Endometrial microvascular endothelial cells (primary cell): ENCODE results near the gene ADIPOQ. TPM values are rescaled to one million over a fixed set of nuclear protein-coding genes. Genes with fewer than 3 reads are reported as not detected.
"Not testable (repeated sequence)": the region's sequence is repeated elsewhere in the genome, so short reads cannot be mapped to it uniquely, and the experiment has no call there.

Experiments used
- in situ Hi-C: cut with HindIII; loops from 2 replicates; pipeline ENCODE4 v1.10.0; 2017; ENCODE audit warnings: low sequenced_read_pairs, low pct_unique_long_range_greater_than_20kb; ENCODE audit errors: inconsistent ontology term
- total RNA-seq: library from RNA; depleted of rRNA; stranded (reverse); fragments of >200 nt; gene quantifications from one replicate; pipeline ENCODE4 v1.2.3, GENCODE V29; 2015; ENCODE audit errors: inconsistent ontology term

ADIPOQ gene
- total RNA-seq, 1 donor from 2014 or later = not detected

DNA sequence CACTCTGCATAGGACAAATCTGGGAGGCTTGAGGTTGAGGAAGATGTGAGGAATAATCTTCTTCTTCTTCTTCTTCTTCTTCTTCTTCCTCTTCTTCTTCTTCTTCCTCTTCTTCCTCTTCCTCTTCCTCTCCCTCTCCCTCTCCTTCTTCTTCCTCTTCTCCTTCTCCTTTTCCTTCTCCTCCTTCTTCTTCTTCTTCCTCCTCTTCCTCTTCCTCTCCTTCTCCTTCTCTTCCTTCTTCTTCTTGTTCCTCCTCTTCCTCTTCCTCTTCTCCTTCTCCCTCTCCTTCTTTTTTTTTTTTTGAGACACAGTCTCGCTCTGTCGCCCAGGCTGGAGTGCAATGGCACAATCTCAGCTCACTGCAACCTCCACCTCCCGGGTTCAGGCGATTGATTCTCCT lies 47.2 kb downstream of the ADIPOQ start:
- in situ Hi-C loops = not testable (repeated sequence)

DNA sequence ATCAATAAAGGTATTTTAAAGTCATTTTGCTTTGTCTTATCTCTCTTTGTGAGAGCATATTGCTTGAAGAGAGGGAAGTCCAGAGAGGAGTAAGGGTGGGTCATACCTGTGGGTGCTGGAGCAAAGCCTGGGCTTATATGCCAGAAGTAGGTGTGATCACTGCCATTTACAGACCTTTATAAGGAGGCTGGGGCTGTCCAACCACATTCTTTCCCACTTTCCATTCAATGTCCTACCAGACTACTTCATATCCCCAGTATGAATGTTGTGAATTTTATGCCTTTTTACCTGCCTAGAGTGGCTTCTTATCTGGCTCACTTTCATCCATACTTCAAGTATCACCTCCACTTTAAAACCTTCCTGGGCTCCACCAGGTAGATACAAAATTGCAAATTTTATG lies 48.4 kb downstream of the ADIPOQ start:
- in situ Hi-C loops = no loop called here

DNA sequence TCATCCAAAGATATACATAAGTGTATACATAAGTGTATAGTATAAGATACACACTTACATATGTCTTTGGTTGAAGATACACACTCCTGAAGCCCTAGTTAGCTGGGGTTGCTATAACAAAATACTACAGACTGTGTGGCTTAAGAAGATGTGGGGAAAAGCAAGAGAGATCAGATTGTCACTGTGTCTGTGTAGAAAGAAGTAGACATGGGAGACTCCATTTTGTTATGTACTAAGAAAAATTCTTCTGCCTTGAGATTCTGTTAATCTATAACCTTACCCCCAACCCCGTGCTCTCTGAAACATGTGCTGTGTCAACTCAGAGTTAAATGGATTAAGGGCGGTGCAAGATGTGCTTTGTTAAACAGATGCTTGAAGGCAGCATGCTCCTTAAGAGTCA lies 50.6 kb downstream of the ADIPOQ start:
- in situ Hi-C loops = not testable (repeated sequence)

DNA sequence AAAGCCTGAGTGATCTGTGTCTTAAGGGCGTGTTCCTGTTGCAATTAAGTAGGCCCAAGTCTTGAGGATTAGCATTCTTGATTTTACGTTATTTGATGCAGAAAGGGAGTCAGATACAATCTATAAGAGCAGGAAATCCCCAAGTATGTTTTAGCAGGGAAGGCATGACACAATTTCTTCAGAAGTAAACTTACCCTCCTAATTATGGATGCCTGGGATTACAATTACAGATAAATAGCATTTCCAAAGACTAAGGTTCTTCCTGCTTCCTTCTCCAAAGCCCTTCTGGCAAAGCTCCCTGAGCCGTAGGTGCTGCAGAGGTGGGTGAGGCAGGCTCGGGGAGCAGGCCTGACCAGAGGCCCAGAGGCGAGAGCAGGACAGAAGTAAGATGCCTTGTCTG lies 52.9 kb downstream of the ADIPOQ start:
- in situ Hi-C loops = no loop called here

DNA sequence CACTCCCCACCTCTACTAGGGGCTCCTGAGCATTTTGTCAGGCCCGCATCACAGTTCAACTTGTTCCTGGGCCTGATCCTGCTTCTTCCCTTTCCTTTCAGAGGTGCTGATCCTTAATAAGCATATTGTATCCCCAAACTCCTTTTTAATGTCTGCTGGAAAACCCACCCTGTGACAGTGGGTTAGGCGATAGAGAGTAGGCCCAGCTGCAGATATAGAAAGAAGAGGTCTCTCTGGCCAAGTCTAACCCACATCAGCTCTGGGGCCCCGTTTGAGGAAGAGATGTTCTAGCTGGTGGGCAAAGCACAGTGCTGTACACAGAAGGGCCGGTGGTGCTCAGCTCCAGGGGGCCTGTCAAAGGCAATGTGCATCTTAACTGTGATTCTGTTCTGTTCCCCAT lies 53.5 kb downstream of the ADIPOQ start:
- in situ Hi-C loops = no loop called here

DNA sequence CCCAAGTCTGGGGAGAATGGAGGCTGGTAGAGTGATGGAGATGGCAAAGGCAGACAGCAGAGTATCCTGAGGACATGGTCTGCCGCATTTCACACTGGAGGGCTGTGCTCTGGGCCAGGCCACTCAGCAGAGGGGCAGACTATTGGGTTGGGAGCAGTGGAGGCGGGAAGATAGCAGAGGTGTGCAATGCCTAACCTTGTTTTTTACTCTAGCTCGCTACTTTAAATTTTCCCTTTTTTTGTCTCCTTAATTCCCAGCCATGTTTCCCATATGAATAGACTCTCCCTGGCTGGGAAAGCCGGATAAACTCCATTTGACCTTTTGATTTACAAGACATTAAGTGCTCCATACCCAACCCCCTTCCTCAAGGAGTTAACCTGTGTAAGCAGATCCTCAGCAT lies 54.4 kb downstream of the ADIPOQ start:
- in situ Hi-C loops = no loop called here

DNA sequence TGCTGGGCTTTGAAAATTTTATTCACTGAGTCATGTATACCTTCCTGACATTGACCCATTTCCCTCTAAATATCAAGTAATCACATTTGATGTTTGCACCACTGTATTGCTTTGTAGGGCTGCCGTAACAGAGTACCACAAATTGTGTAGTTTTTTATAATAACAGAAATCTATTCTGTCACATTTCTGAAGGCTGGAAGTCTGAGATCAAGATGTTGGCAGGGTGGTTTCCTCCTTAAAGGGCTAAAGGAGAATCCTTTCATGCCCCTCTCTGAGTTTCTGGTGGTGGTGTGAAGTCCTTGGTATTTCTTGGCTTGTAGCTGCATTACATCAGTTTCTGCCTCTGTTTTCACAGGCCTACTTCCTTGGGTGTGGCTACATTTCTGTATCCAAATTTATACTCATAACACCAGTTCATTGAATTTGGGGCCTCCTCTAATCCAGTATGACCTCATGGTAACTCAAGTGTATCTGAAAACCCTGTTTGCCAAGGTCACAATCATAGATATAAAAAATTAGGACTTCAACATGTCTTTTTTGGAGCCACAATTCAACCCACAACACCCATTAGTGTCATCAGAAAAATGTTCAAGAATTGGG lies 58.7 kb downstream of the ADIPOQ start:
- in situ Hi-C loops = no loop called here

DNA sequence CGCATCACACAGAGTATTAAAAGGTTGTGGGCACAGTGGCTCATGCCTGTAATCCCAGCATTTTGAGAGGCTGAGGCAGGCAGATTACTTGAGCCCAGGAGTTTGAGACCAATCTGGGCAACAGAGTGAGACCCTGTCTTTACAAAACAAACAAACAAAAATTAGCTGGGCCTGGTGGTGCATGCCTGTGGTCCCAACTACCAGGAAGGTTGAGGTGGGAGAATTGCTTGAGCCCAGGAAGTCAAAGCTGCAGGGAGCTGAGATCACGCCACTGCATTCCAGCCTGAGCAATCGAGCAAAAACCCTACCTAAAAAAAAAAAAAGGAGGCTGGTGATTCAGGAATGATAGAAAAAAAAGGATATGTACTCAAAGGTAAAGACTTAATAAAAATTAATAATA lies 59.6 kb downstream of the ADIPOQ start:
- in situ Hi-C loops = no loop called here

DNA sequence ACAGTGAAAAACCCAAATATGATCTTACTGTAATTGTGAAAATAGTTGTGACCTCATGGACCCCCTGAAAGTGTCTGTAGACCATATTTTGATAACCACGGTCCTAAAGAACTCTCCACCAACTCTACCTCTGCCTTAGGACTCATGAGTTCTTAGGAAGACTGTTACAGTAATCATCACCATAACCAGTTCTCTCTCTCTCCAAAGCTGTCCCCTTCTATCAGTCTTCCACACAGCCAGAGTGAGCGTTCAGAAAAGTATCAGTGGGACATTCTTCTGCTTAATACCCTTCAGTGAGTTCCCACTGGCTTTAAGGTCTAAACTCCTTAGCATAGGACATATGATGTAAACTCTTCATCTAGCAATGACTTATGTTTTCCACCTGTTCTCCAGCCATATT lies 60.2 kb downstream of the ADIPOQ start:
- in situ Hi-C loops = no loop called here

DNA sequence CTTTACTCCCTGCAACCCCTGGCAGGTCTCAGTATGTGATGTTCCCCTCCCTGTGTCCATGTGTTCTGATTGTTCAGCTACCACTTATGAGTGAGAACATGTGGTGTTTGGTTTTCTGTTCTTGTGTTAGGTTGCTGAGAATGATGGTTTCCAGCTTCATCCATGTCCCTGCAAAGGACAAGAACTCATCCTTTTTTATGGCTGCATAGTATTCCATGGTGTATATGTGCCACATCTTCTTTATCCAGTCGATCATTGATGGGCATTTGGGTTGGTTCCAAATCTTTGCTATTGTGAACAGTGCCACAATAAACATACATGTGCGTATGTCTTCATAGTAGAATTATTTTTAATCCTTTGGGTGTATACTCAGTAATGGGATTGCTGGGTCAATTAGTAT lies 61.2 kb downstream of the ADIPOQ start:
- in situ Hi-C loops = not testable (repeated sequence)

DNA sequence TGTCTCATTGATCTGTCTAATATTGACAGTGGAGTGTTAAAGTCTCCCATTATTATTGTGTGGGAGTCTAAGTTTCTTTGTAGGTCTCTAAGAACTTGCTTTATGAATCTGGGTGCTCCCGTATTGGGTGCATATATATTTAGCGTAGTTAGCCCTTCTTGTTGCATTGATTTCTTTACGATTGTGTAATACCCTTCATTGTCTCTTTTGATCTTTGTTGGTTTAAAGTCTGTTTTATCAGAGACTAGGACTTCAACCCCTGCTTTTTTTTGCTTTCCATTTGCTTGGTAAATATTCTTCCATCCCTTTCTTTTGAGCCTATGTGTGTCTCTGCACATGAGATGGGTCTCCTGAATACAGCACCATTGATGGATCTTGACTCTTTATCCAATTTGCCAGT lies 64.6 kb downstream of the ADIPOQ start:
- in situ Hi-C loops = not testable (repeated sequence)

Other genes with a start within 250 kb of the ADIPOQ start
- gene AHSG, start 229.7 kb upstream of the ADIPOQ start, total RNA-seq = not detected
- not detected for gene FETUB, start 202.3 kb upstream of the ADIPOQ start, total RNA-seq
- not detected for gene HRG, start 176.7 kb upstream of the ADIPOQ start, total RNA-seq
- gene KNG1, start 125.4 kb upstream of the ADIPOQ start, total RNA-seq = not detected
- gene EIF4A2, start 59.1 kb upstream of the ADIPOQ start, total RNA-seq = 238 TPM
- 57.0 TPM for gene RFC4, start 36.2 kb upstream of the ADIPOQ start, total RNA-seq
- 24.0 TPM for gene ST6GAL1, start 87.8 kb downstream of the ADIPOQ start, total RNA-seq